ENCODE measurements around the gene COL4A1. TPM values are rescaled to one million over a fixed set of nuclear protein-coding genes. Genes with fewer than 3 reads are reported as not detected.

COL4A1 gene
- polyA plus RNA-seq, 1 donor (not counting 4 experiments of a cell fraction or from before 2014, with no cell fraction given): 22.3 TPM

DNA sequence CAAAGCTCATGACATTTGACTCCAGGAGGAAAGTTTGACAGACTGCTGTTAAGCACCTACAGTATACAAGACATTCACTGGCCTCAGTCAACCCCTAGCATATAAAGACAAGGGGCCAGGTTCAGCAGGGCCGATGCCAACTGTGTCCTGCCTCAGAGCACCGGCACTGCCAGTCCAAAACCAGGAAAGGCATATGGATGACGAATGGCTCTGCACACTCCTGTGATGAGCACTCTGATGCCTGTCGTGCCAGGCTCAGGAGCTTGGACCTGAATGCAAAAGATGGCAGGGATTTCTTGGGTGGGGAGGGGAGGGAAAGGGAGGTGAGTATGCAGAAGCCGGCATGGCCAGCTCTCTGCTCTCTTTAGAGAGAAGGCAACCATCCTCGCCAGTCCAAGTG, 38.9 kb downstream of the COL4A1 start:
- no peak overlapping the region for H3K27ac ChIP-seq (ENCODE audit: control insufficient read depth, insufficient read depth, low read length)
- peaks cover 30% of the 10 kb centered on the region for H3K4me1 ChIP-seq (ENCODE audit: control insufficient read depth, extremely low read depth, insufficient read depth, low read length)
- DNase-seq (ENCODE audit: low read depth, low spot score) (no peak), FAIRE-seq (no peak)
- no peak overlapping the region for H3K4me3 ChIP-seq (ENCODE audit: control insufficient read depth in 2 of 3, extremely low read depth in 1 of 3, insufficient read depth in 2 of 3, low read depth in 1 of 3, low read length in 3 of 3)
- no peak overlapping the region for H3K4me2 ChIP-seq (ENCODE audit: control insufficient read depth, extremely low read depth, insufficient read depth, low read depth, low read length)
- no peaks in the 10 kb centered on the region for H3K27me3 ChIP-seq (ENCODE audit: control insufficient read depth, extremely low read depth, insufficient read depth, low read length)
- H4K20me1 ChIP-seq (ENCODE audit: control insufficient read depth, extremely low read depth, insufficient read depth, low read length): no peaks in the 10 kb centered on the region
- TF ChIP-seq, protein P1, sequence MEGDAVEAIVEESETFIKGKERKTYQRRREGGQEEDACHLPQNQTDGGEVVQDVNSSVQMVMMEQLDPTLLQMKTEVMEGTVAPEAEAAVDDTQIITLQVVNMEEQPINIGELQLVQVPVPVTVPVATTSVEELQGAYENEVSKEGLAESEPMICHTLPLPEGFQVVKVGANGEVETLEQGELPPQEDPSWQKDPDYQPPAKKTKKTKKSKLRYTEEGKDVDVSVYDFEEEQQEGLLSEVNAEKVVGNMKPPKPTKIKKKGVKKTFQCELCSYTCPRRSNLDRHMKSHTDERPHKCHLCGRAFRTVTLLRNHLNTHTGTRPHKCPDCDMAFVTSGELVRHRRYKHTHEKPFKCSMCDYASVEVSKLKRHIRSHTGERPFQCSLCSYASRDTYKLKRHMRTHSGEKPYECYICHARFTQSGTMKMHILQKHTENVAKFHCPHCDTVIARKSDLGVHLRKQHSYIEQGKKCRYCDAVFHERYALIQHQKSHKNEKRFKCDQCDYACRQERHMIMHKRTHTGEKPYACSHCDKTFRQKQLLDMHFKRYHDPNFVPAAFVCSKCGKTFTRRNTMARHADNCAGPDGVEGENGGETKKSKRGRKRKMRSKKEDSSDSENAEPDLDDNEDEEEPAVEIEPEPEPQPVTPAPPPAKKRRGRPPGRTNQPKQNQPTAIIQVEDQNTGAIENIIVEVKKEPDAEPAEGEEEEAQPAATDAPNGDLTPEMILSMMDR (optimal IDR thresholded peaks at IDR 0.05 in 1 of 3, IDR thresholded peaks at IDR 0.05 in 1 of 3, conservative IDR thresholded peaks at IDR 0.05 in 1 of 3; ENCODE audit: extremely low read depth in 1 of 3, insufficient read depth in 2 of 3, low read length in 3 of 3): no peak
- TF ChIP-seq EZH2 (IDR thresholded peaks at IDR 0.05; ENCODE audit: low read length): no peak
- H3K36me3 ChIP-seq (ENCODE audit: control insufficient read depth in 2 of 2, extremely low read depth in 1 of 2, insufficient read depth in 2 of 2, low read length in 2 of 2): no peaks in the 10 kb centered on the region
- H2AFZ ChIP-seq (ENCODE audit: control insufficient read depth, low read length): no peak overlapping the region
- no peaks in the 10 kb centered on the region for H3K9me1 ChIP-seq (ENCODE audit: control insufficient read depth, extremely low read depth, insufficient read depth, low read length)
- H3K9me3 ChIP-seq (ENCODE audit: control insufficient read depth, low read depth, low read length): no peaks in the 10 kb centered on the region
- H3K79me2 ChIP-seq (ENCODE audit: control insufficient read depth, insufficient read depth, low read length): peaks cover 19% of the 10 kb centered on the region
- H3K9ac ChIP-seq (ENCODE audit: control insufficient read depth, extremely low read depth, insufficient read depth, low read length): no peak overlapping the region
- dilution Hi-C loops (cut with MboI; ENCODE audit: extremely low pct_ligation_motif_present, low sequenced_read_pairs): no loop called here

DNA sequence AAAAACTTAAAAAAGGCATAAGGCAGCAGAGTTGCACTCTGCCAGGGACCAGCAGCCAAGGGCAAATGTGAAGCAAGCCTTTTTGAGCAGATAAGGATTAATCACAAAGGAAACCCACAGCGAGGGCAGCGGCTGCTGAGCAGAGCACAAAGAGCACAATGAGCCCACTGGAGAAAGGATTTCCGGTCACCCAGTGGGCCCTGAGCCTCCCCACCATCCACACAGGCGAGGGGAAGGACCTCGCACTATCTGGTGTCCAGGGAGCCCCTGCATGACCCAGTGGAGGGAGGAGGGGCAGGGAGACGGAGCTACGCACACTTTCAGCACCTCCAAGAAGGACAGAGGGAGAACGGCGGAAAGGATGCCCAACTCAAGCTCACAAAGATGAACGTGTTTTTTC, 40.0 kb downstream of the COL4A1 start:
- H3K9me3 ChIP-seq (ENCODE audit: control insufficient read depth, low read depth, low read length): no peaks in the 10 kb centered on the region
- H2AFZ ChIP-seq (ENCODE audit: control insufficient read depth, low read length): no peak overlapping the region
- peaks cover 31% of the 10 kb centered on the region for H3K4me1 ChIP-seq (ENCODE audit: control insufficient read depth, extremely low read depth, insufficient read depth, low read length)
- H3K9ac ChIP-seq (ENCODE audit: control insufficient read depth, extremely low read depth, insufficient read depth, low read length): no peak overlapping the region
- peaks cover 25% of the 10 kb centered on the region for H3K79me2 ChIP-seq (ENCODE audit: control insufficient read depth, insufficient read depth, low read length)
- H3K36me3 ChIP-seq (ENCODE audit: control insufficient read depth in 2 of 2, extremely low read depth in 1 of 2, insufficient read depth in 2 of 2, low read length in 2 of 2): no peaks in the 10 kb centered on the region
- no peaks in the 10 kb centered on the region for H4K20me1 ChIP-seq (ENCODE audit: control insufficient read depth, extremely low read depth, insufficient read depth, low read length)
- no peak for TF ChIP-seq EZH2 (IDR thresholded peaks at IDR 0.05; ENCODE audit: low read length)
- TF ChIP-seq, protein P1 (optimal IDR thresholded peaks at IDR 0.05 in 1 of 3, IDR thresholded peaks at IDR 0.05 in 1 of 3, conservative IDR thresholded peaks at IDR 0.05 in 1 of 3; ENCODE audit: extremely low read depth in 1 of 3, insufficient read depth in 2 of 3, low read length in 3 of 3): no peak
- H3K4me2 ChIP-seq (ENCODE audit: control insufficient read depth, extremely low read depth, insufficient read depth, low read depth, low read length): no peak overlapping the region
- no peak overlapping the region for H3K27ac ChIP-seq (ENCODE audit: control insufficient read depth, insufficient read depth, low read length)
- DNase-seq (ENCODE audit: low read depth, low spot score): no peak
- dilution Hi-C loops (cut with MboI; ENCODE audit: extremely low pct_ligation_motif_present, low sequenced_read_pairs): no loop called here
- no peaks in the 10 kb centered on the region for H3K27me3 ChIP-seq (ENCODE audit: control insufficient read depth, extremely low read depth, insufficient read depth, low read length)
- no peak for FAIRE-seq
- H3K4me3 ChIP-seq (ENCODE audit: control insufficient read depth in 2 of 3, extremely low read depth in 1 of 3, insufficient read depth in 2 of 3, low read depth in 1 of 3, low read length in 3 of 3): no peak overlapping the region
- H3K9me1 ChIP-seq (ENCODE audit: control insufficient read depth, extremely low read depth, insufficient read depth, low read length): no peaks in the 10 kb centered on the region

Data from keratinocyte (primary cell).